HCT116 (cell line): Measurements from ENCODE around the gene SMIM32. TPM values are rescaled to one million over a fixed set of nuclear protein-coding genes. Genes with fewer than 3 reads are reported as not detected.

ENCODE experiments used
- ATAC-seq: fragments of 200-7000 bp; cut with Tn5 transposase; 2 replicates; pipeline ENCODE4 v1.9.1; 2020; ENCODE audit warnings: mild to moderate bottlenecking, moderate library complexity
- BruUV-seq: library from RNA; stranded (reverse); fragments of 400-500 nt; replicated peaks from 2 replicates; lab custom pipeline; 2021; lab: Mats Ljungman, UMichigan
- CTCF ChIA-PET: fragments of 300-600 bp; sonication (Branson Sonifier 250); formaldehyde crosslinking; loops from one replicate; lab custom pipeline; 2021; ENCODE audit warnings: antibody characterized with exemption; lab: Charles Lee
- POLR2A ChIA-PET: fragments of 300-600, 350-600 bp; sonication (Branson Sonifier 250); formaldehyde crosslinking; loops from one replicate; lab custom pipeline; 2021; ENCODE audit warnings: antibody characterized with exemption; lab: Charles Lee
- RAD21 ChIA-PET, 2 experiments: fragments of 300-600 bp; sonication (Branson Sonifier 250); formaldehyde crosslinking; loops; one replicate each; lab custom pipeline; 2023; ENCODE audit warnings: low total read pairs in 2 of 2; ENCODE audit not compliant: uncharacterized antibody in 2 of 2, unreplicated experiment in 2 of 2, low non-redundant PET in 1 of 2; lab: Charles Lee
- DNase-seq: peaks from one replicate; pipeline ENCODE4 v3.0.0-alpha.2; 2010; ENCODE audit warnings: low read depth, low spot score
- H2AFZ ChIP-seq: fragments of 200-600 bp; shearing (Covaris generic), sonication (generic); 2 replicates; pipeline ENCODE4 v1.6.1; 2017; ENCODE audit warnings: low read depth, mixed run types, mixed read lengths, antibody characterized with exemption, low read length; ENCODE audit not compliant: poor library complexity, severe bottlenecking
- H3K27ac ChIP-seq: 2 replicates; pipeline ENCODE4 v1.5.1; 2012; ENCODE audit warnings: low read depth, low read length
- H3K27me3 ChIP-seq: fragments of 200-600 bp; sonication (generic); 2 replicates; pipeline ENCODE4 v1.6.1; 2016; ENCODE audit warnings: mixed run types, low read length, mixed read lengths; ENCODE audit not compliant: insufficient read depth
- H3K36me3 ChIP-seq, 2 experiments: fragments of 200-500 bp in 1 of 2; fragments of 200-600 bp in 1 of 2; sonication (Bioruptor generic) in 1 of 2; sonication (generic) in 1 of 2; 2 replicates each; pipeline versions ENCODE4 v1.5.1 to v1.6.1; 2014 to 2016; ENCODE audit warnings: low read length in 2 of 2, inconsistent platforms in 1 of 2, mixed read lengths in 1 of 2, mixed run types in 1 of 2; ENCODE audit not compliant: insufficient read depth in 2 of 2, control insufficient read depth in 1 of 2
- H3K4me1 ChIP-seq, 2 experiments: fragments of 200-600 bp in 1 of 2; sonication (generic) in 1 of 2; 2 replicates each; pipeline versions ENCODE4 v1.5.1 to v1.6.1; 2012 to 2017; ENCODE audit warnings: low read length in 2 of 2, inconsistent platforms in 1 of 2, mild to moderate bottlenecking in 1 of 2, mixed read lengths in 1 of 2, mixed run types in 1 of 2, moderate library complexity in 1 of 2; ENCODE audit not compliant: insufficient read depth in 2 of 2, control insufficient read depth in 1 of 2
- H3K4me2 ChIP-seq: fragments of 200-600 bp; sonication (generic); 2 replicates; pipeline ENCODE4 v1.6.1; 2017; ENCODE audit warnings: mixed run types, low read length, mixed read lengths
- H3K4me3 ChIP-seq, 2 experiments: fragments of 200-600 bp in 1 of 2; sonication (generic) in 1 of 2; replicated peaks in 1 of 2; 2 replicates each; pipeline ENCODE4 v1.5.1; 2011 to 2016; ENCODE audit warnings: low read length in 2 of 2, control low read depth in 1 of 2, low read depth in 1 of 2, mild to moderate bottlenecking in 1 of 2, mixed read lengths in 1 of 2, mixed run types in 1 of 2
- H3K79me2 ChIP-seq: fragments of 200-600 bp; sonication (generic); 2 replicates; pipeline ENCODE4 v1.6.1; 2017; ENCODE audit warnings: mild to moderate bottlenecking, mixed run types, low read length, moderate library complexity, mixed read lengths; ENCODE audit not compliant: insufficient read depth
- H3K9ac ChIP-seq: fragments of 200-600 bp; sonication (generic); 2 replicates; pipeline ENCODE4 v1.6.1; 2016; ENCODE audit warnings: low read length, mixed read lengths
- H3K9me2 ChIP-seq: fragments of 200-600 bp; sonication (generic), shearing (Covaris generic); 2 replicates; pipeline ENCODE4 v1.6.1; 2017; ENCODE audit warnings: mixed run types, mild to moderate bottlenecking, moderate library complexity; ENCODE audit not compliant: insufficient read depth
- H3K9me3 ChIP-seq, 2 experiments: fragments of 200-500 bp in 1 of 2; fragments of 200-600 bp in 1 of 2; sonication (Bioruptor generic) in 1 of 2; sonication (generic) in 1 of 2; 2 replicates each; pipeline ENCODE4 v1.6.1; 2014 to 2017; ENCODE audit warnings: low read length in 2 of 2, mixed read lengths in 2 of 2, inconsistent platforms in 1 of 2, low read depth in 1 of 2, mild to moderate bottlenecking in 1 of 2, mixed run types in 1 of 2, moderate library complexity in 1 of 2; ENCODE audit not compliant: control insufficient read depth in 1 of 2, insufficient read depth in 1 of 2
- H4K20me1 ChIP-seq: fragments of 200-600 bp; sonication (generic), shearing (Covaris generic); 2 replicates; pipeline ENCODE4 v1.6.1; 2017; ENCODE audit warnings: mixed run types, mild to moderate bottlenecking, moderate library complexity; ENCODE audit not compliant: insufficient read depth
- CBX3 ChIP-seq: IDR thresholded peaks from 2 replicates; pipeline ENCODE4 v1.6.1; 2012; ENCODE audit warnings: low read depth
- CEBPB ChIP-seq: IDR thresholded peaks from 2 replicates; pipeline ENCODE4 v1.6.1; 2012; ENCODE audit warnings: low read depth
- EGR1 ChIP-seq: IDR thresholded peaks from 2 replicates; pipeline ENCODE4 v1.6.1; 2012; ENCODE audit warnings: low read depth
- EZH2 ChIP-seq: fragments of 200-600 bp; sonication (generic); IDR thresholded peaks from 2 replicates; pipeline ENCODE4 v1.6.1; 2017; ENCODE audit warnings: antibody characterized with exemption, mixed run types
- EZH2phosphoT487 ChIP-seq: fragments of 200-600 bp; IDR thresholded peaks from 2 replicates; pipeline ENCODE4 v1.6.1; 2018; ENCODE audit warnings: antibody characterized with exemption, borderline replicate concordance
- JUND ChIP-seq: IDR thresholded peaks from 2 replicates; pipeline ENCODE4 v1.6.1; 2012
- POLR2A ChIP-seq: IDR thresholded peaks from 2 replicates; pipeline ENCODE4 v1.7.0; 2011; ENCODE audit warnings: borderline replicate concordance; ENCODE audit not compliant: insufficient read depth, insufficient read length; ENCODE audit errors: extremely low read depth
- RAD21 ChIP-seq: IDR thresholded peaks from 2 replicates; pipeline ENCODE4 v1.6.1; 2012; ENCODE audit warnings: low read depth, mild to moderate bottlenecking
- REST ChIP-seq: IDR thresholded peaks from 2 replicates; pipeline ENCODE4 v1.6.1; 2012; ENCODE audit warnings: low read depth
- SIN3A ChIP-seq: IDR thresholded peaks from 2 replicates; pipeline ENCODE4 v1.6.1; 2012; ENCODE audit warnings: low read depth
- SRF ChIP-seq: IDR thresholded peaks from 2 replicates; pipeline ENCODE4 v1.6.1; 2012; ENCODE audit warnings: low read depth
- TCF7L2 ChIP-seq: IDR thresholded peaks from 2 replicates; pipeline ENCODE4 v1.7.0; 2011; ENCODE audit warnings: borderline replicate concordance, inconsistent platforms; ENCODE audit not compliant: insufficient read depth, insufficient read length; ENCODE audit errors: extremely low read depth
- intact Hi-C: fragments of 100-400 bp; cut with micrococcal nuclease; formaldehyde crosslinking; loops from 2 replicates; pipeline ENCODE4 v1.10.0; 2022
- total RNA-seq: library from RNA; stranded (reverse); gene quantifications from one replicate; pipeline ENCODE4 v1.2.1, GENCODE V29; 2021; ENCODE audit not compliant: unreplicated experiment
- TF ChIP-seq, protein P1 (sequence below): IDR thresholded peaks from 2 replicates; pipeline ENCODE4 v1.6.1; 2012
- TF ChIP-seq, protein P2 (sequence below): IDR thresholded peaks from 2 replicates; pipeline ENCODE4 v1.6.1; 2012

SMIM32 gene
- total RNA-seq, 1 experiment from 2014 or later = not detected

- no peaks in the 10 kb centered on the region for H3K9me3 ChIP-seq
- intact Hi-C loops = no loop called here
- ChIA-PET POLR2A (no interaction called here), CTCF (no interaction called here), RAD21 (no interaction called here)
- H3K9me2 ChIP-seq = no peaks in the 10 kb centered on the region
- peaks cover 14 to 19% of the 10 kb centered on the region in 2 experiments; a peak in 2 of 4 replicates for H3K36me3 ChIP-seq
- TF ChIP-seq, protein P1, sequence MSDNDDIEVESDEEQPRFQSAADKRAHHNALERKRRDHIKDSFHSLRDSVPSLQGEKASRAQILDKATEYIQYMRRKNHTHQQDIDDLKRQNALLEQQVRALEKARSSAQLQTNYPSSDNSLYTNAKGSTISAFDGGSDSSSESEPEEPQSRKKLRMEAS = no peak
- TF ChIP-seq JUND = no peak
- no peak for TF ChIP-seq SRF
- TF ChIP-seq, protein P2, sequence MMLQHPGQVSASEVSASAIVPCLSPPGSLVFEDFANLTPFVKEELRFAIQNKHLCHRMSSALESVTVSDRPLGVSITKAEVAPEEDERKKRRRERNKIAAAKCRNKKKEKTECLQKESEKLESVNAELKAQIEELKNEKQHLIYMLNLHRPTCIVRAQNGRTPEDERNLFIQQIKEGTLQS = no peak
- no peak for TF ChIP-seq REST
- TF ChIP-seq TCF7L2 = no peak
- no peak for TF ChIP-seq EZH2phosphoT487
- no peak for TF ChIP-seq POLR2A
- TF ChIP-seq SIN3A = no peak
- TF ChIP-seq CEBPB = no peak
- TF ChIP-seq RAD21 = no peak
- TF ChIP-seq EGR1 = no peak
- TF ChIP-seq EZH2 = no peak
- no peak for TF ChIP-seq CBX3
- no TSS peak for BruUV-seq
- ATAC-seq (no peak), DNase-seq (no peak)
- no peak overlapping the region for H3K9ac ChIP-seq
- no peak overlapping the region for H2AFZ ChIP-seq
- H3K4me3 ChIP-seq = no peak overlapping the region
- H3K4me1 ChIP-seq = no peaks in the 10 kb centered on the region
- H3K27me3 ChIP-seq = no peaks in the 10 kb centered on the region
- H3K4me2 ChIP-seq = no peak overlapping the region
- peaks cover 13% of the 10 kb centered on the region; the same call in 1 of the 2 replicates for H4K20me1 ChIP-seq
- H3K79me2 ChIP-seq = peaks cover 92% of the 10 kb centered on the region
- no peak overlapping the region for H3K27ac ChIP-seq
Observed at GRCh38 chr5:136159457-136159856, 33.5 kb downstream of the SMIM32 start.
